ENCODE data around the gene GPD1L. TPM values are rescaled to one million over a fixed set of nuclear protein-coding genes. Genes with fewer than 3 reads are reported as not detected.
A peak's percentile ranks its signal among the peaks of the same experiment; 100 is the strongest.

GPD1L gene
- total and polyA plus RNA-seq, 2 of the 4 experiments (the other 2 are of a cell fraction), result 3.9 to 7.9 TPM

DNA sequence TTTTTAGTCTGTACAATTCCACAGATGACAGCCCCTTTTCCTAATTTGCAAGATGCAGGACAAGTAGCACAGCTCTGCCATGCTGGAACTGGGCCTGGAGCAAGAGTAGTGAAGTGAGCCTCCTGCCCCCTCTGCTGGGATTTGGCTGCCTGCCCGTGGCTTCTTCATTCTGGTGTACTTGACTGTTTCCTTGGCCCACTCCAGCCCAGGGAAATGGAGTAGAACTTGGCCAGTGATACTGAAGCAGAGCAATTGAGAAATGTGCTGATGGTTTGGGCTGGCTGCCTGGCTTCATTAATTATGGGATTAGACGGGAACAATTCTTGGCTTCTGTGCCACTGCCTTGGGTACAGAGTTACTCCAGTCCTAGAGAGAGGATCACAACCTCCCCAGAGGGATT lies 2.8 kb downstream of the GPD1L start:
- CTCF ChIA-PET, result no interaction called here
- peak; percentile 39 for DNase-seq

More for the DNA sequence above, 2.8 kb downstream of the GPD1L start:
- H4K8ac ChIP-seq (ENCODE audit: low read depth in 2 of 2, low read length in 2 of 2), result no peak overlapping the region
- no peak overlapping the region for H2BK5ac ChIP-seq (ENCODE audit: low read depth, low read length, poor library complexity, severe bottlenecking)
- H3K56ac ChIP-seq (ENCODE audit: extremely low read depth, insufficient read depth, low read length), result no peak overlapping the region
- H3K9me3 ChIP-seq (ENCODE audit: control insufficient read depth, insufficient read depth, low read length), result no peaks in the 10 kb centered on the region
- H4K91ac ChIP-seq (ENCODE audit: insufficient read depth, low read depth, low read length), result no peak overlapping the region
- no peak overlapping the region for H3K9ac ChIP-seq (ENCODE audit: low read depth, low read length)
- no peak overlapping the region for H3K14ac ChIP-seq (replicated peaks; ENCODE audit: low read depth, low read length)
- H2AK5ac ChIP-seq (ENCODE audit: low read depth, low read length), result no peak overlapping the region
- WGBS, 2 experiments (ENCODE audit: extremely low coverage in 2 of 2, insufficient read length in 1 of 2), result 0% methylated on average over 1 of the region's 2 CpGs; no CpG with 5 or more reads in 1 of the 2 experiments
- no peak overlapping the region for H3K4me3 ChIP-seq (ENCODE audit: insufficient read depth, low read depth, low read length)
- H4K5ac ChIP-seq (ENCODE audit: low read depth, low read length), result no peak overlapping the region
- H2AK9ac ChIP-seq (replicated peaks; ENCODE audit: low read depth, low read length, poor library complexity), result no peak overlapping the region
- peaks cover 0 to 5% of the 10 kb centered on the region in 2 experiments; a peak in 1 of 4 replicates for H3K79me1 ChIP-seq (ENCODE audit: low read depth in 1 of 2, low read length in 2 of 2)
- H2BK120ac ChIP-seq (ENCODE audit: low read depth, low read length), result no peak overlapping the region
- peaks cover 9% of the 10 kb centered on the region for H3K4me1 ChIP-seq (ENCODE audit: control insufficient read depth, insufficient read depth, low read length)
- no peaks in the 10 kb centered on the region for H3K27me3 ChIP-seq (ENCODE audit: control insufficient read depth, insufficient read depth, low read length)
- H2AFZ ChIP-seq (replicated peaks; ENCODE audit: low read length, poor library complexity), result no peak overlapping the region
- no peak overlapping the region for H2BK15ac ChIP-seq (ENCODE audit: low read depth, low read length)
- no peak overlapping the region for H3K4ac ChIP-seq (ENCODE audit: low read depth, low read length)
- in situ Hi-C loops (cut with MboI; ENCODE audit: low sequenced_read_pairs), result no loop called here
- no peak overlapping the region for H3K4me2 ChIP-seq (ENCODE audit: low read depth, low read length)
- no peak for ATAC-seq (ENCODE audit: low read depth)
- H2BK20ac ChIP-seq (ENCODE audit: low read depth, low read length), result no peak overlapping the region
- no peak overlapping the region for H3K18ac ChIP-seq (ENCODE audit: low read depth, low read length)
- no TSS peak for BruUV-seq (replicated peaks)
- dilution Hi-C loops (cut with HindIII; ENCODE audit: low sequenced_read_pairs, unreplicated experiment), result no loop called here
- H3K9me1 ChIP-seq (ENCODE audit: insufficient read depth, low read length), result no peaks in the 10 kb centered on the region
- H3K27ac ChIP-seq (ENCODE audit: insufficient read depth, low read length), result no peak overlapping the region
- no peaks in the 10 kb centered on the region for H4K20me1 ChIP-seq (ENCODE audit: insufficient read depth, low read length)
- no peaks in the 10 kb centered on the region for H3K36me3 ChIP-seq (ENCODE audit: control insufficient read depth, insufficient read depth, low read length)
- no peak for TF ChIP-seq MXI1 (IDR thresholded peaks at IDR 0.05; ENCODE audit: borderline replicate concordance, low read depth, low read length)
- TF ChIP-seq NFE2L2 (IDR thresholded peaks at IDR 0.05; ENCODE audit: low read depth, low read length), result no peak
- TF ChIP-seq, protein P1, sequence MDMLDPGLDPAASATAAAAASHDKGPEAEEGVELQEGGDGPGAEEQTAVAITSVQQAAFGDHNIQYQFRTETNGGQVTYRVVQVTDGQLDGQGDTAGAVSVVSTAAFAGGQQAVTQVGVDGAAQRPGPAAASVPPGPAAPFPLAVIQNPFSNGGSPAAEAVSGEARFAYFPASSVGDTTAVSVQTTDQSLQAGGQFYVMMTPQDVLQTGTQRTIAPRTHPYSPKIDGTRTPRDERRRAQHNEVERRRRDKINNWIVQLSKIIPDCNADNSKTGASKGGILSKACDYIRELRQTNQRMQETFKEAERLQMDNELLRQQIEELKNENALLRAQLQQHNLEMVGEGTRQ (IDR thresholded peaks at IDR 0.05; ENCODE audit: low read depth, low read length), result no peak
- no peak for TF ChIP-seq FOS (IDR thresholded peaks at IDR 0.05; ENCODE audit: low read depth, low read length)
- TF ChIP-seq, protein P2, sequence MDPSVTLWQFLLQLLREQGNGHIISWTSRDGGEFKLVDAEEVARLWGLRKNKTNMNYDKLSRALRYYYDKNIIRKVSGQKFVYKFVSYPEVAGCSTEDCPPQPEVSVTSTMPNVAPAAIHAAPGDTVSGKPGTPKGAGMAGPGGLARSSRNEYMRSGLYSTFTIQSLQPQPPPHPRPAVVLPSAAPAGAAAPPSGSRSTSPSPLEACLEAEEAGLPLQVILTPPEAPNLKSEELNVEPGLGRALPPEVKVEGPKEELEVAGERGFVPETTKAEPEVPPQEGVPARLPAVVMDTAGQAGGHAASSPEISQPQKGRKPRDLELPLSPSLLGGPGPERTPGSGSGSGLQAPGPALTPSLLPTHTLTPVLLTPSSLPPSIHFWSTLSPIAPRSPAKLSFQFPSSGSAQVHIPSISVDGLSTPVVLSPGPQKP (IDR thresholded peaks at IDR 0.05; ENCODE audit: borderline replicate concordance, low read depth, low read length), result no peak
- TF ChIP-seq MAZ (IDR thresholded peaks at IDR 0.05; ENCODE audit: borderline replicate concordance, low read depth, low read length), result no peak
- TF ChIP-seq CEBPB (IDR thresholded peaks at IDR 0.05; ENCODE audit: low read depth, low read length), result no peak
- TF ChIP-seq BHLHE40 (IDR thresholded peaks at IDR 0.05; ENCODE audit: low read depth, low read length), result no peak
- no peak for TF ChIP-seq RFX5 (IDR thresholded peaks at IDR 0.05; ENCODE audit: low read depth, low read length)
- no peak for TF ChIP-seq RAD21 (IDR thresholded peaks at IDR 0.05; ENCODE audit: low read length)
- TF ChIP-seq, protein P3, sequence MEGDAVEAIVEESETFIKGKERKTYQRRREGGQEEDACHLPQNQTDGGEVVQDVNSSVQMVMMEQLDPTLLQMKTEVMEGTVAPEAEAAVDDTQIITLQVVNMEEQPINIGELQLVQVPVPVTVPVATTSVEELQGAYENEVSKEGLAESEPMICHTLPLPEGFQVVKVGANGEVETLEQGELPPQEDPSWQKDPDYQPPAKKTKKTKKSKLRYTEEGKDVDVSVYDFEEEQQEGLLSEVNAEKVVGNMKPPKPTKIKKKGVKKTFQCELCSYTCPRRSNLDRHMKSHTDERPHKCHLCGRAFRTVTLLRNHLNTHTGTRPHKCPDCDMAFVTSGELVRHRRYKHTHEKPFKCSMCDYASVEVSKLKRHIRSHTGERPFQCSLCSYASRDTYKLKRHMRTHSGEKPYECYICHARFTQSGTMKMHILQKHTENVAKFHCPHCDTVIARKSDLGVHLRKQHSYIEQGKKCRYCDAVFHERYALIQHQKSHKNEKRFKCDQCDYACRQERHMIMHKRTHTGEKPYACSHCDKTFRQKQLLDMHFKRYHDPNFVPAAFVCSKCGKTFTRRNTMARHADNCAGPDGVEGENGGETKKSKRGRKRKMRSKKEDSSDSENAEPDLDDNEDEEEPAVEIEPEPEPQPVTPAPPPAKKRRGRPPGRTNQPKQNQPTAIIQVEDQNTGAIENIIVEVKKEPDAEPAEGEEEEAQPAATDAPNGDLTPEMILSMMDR (conservative IDR thresholded peaks at IDR 0.05; ENCODE audit: low read depth, low read length), result no peak
- POLR2A ChIA-PET (ENCODE audit: unreplicated experiment), result no interaction called here
- intact Hi-C loops (cut with micrococcal nuclease), result loop anchor here (5.0 kb wide), 1 partner anchor 477 kb away; no protein-coding TSS in a partner anchor
- H3K23ac ChIP-seq (ENCODE audit: low read depth, low read length), result no peak overlapping the region
